K562 (cell line): ENCODE measurements around the gene ARFGAP3. TPM values are rescaled to one million over a fixed set of nuclear protein-coding genes. Genes with fewer than 3 reads are reported as not detected.

ENCODE experiments used
- ATAC-seq: fragments of 200-7000 bp; cut with Tn5 transposase; 3 replicates; pipeline ENCODE4 v1.9.1; 2020; ENCODE audit warnings: moderate library complexity
- BruUV-seq: library from RNA; stranded (reverse); fragments of 400-500 nt; replicated peaks from 2 replicates; lab custom pipeline; 2021; lab: Mats Ljungman, UMichigan
- CTCF ChIA-PET: fragments of 300-600 bp; formaldehyde crosslinking; extraction: SDS; loops from one replicate; lab custom pipeline; 2021; ENCODE audit warnings: low intra/inter-chr PET ratio; lab: Yijun Ruan, JAX
- POLR2A ChIA-PET: fragments of 300-600, 350-650 bp; sonication (Branson Sonifier 250); formaldehyde crosslinking; extraction: SDS; loops from one replicate; lab custom pipeline; 2021; ENCODE audit warnings: antibody characterized with exemption, inconsistent platforms; lab: Yijun Ruan, JAX
- DNase-seq, 4 experiments: peaks; one replicate each; pipeline versions ENCODE4 v3.0.0 to v3.0.0-alpha.2; 2011 to 2018; ENCODE audit warnings: low spot score in 3 of 4, mixed read lengths in 3 of 4; ENCODE audit errors: extremely low read depth in 1 of 4
- FAIRE-seq: peaks from 2 replicates; lab custom pipeline; 2011; peaks lifted over from hg19 to GRCh38; lab: Jason Lieb, UNC
- H2AFZ ChIP-seq: 2 replicates; pipeline ENCODE4 v1.6.0; 2011; ENCODE audit warnings: low read depth, low read length, control low read depth, inconsistent platforms
- H3K27ac ChIP-seq: fragments of 200-600 bp; 3 replicates; pipeline ENCODE4 v1.8.0; 2011; ENCODE audit warnings: low read depth, mild to moderate bottlenecking, control low read depth, inconsistent platforms, low read length, moderate library complexity, mixed read lengths; ENCODE audit errors: extremely low read depth
- H3K27me3 ChIP-seq, 2 experiments: fragments of 300-600 bp in 1 of 2; 2 replicates in 1 of 2; 3 replicates in 1 of 2; pipeline versions ENCODE4 v1.6.0 to v1.8.0; 2011; ENCODE audit warnings: inconsistent platforms in 2 of 2, low read length in 2 of 2, mild to moderate bottlenecking in 1 of 2, mixed read lengths in 1 of 2, moderate library complexity in 1 of 2; ENCODE audit not compliant: control insufficient read depth in 2 of 2, insufficient read depth in 2 of 2
- H3K36me3 ChIP-seq: fragments of 300-600 bp; 3 replicates; pipeline ENCODE4 v1.8.0; 2011; ENCODE audit warnings: mild to moderate bottlenecking, low read length, inconsistent platforms; ENCODE audit not compliant: control insufficient read depth, insufficient read depth
- H3K4me1 ChIP-seq, 2 experiments: fragments of 200-600 bp in 1 of 2; replicated peaks in 1 of 2; 2 replicates in 1 of 2; 3 replicates in 1 of 2; pipeline versions ENCODE4 v1.5.1 to v1.8.0; 2011; ENCODE audit warnings: inconsistent platforms in 2 of 2, low read length in 2 of 2, mild to moderate bottlenecking in 1 of 2, mixed read lengths in 1 of 2, moderate library complexity in 1 of 2; ENCODE audit not compliant: control insufficient read depth in 2 of 2, insufficient read depth in 2 of 2
- H3K4me2 ChIP-seq: 2 replicates; pipeline ENCODE4 v1.6.1; 2011; ENCODE audit warnings: low read length, control low read depth, inconsistent platforms, mixed read lengths; ENCODE audit not compliant: insufficient read depth
- H3K4me3 ChIP-seq: fragments of 200-600 bp; sonication (generic), shearing (Covaris generic); 2 replicates; pipeline ENCODE4 v1.5.1; 2016; ENCODE audit warnings: control low read depth, inconsistent platforms
- H3K79me2 ChIP-seq: fragments of 200-600 bp; 3 replicates; pipeline ENCODE4 v1.8.0; 2011; ENCODE audit warnings: low read length, inconsistent platforms; ENCODE audit not compliant: control insufficient read depth, insufficient read depth
- H3K9ac ChIP-seq, 2 experiments: 2 replicates each; pipeline versions ENCODE4 v1.6.0 to v1.6.1; 2011; ENCODE audit warnings: low read depth in 2 of 2, low read length in 2 of 2, control low read depth in 1 of 2, inconsistent platforms in 1 of 2, mild to moderate bottlenecking in 1 of 2, mixed read lengths in 1 of 2; ENCODE audit not compliant: insufficient read depth in 1 of 2
- H3K9me1 ChIP-seq: one replicate; pipeline ENCODE4 v1.6.0; 2011; ENCODE audit warnings: inconsistent platforms, mild to moderate bottlenecking, low read length, moderate library complexity; ENCODE audit not compliant: control insufficient read depth, insufficient read depth
- H3K9me3 ChIP-seq: replicated peaks from 2 replicates; pipeline ENCODE4 v1.5.1; 2011; ENCODE audit warnings: low read depth, low read length, inconsistent platforms; ENCODE audit not compliant: control insufficient read depth, insufficient read depth
- H4K20me1 ChIP-seq: replicated peaks from 2 replicates; pipeline ENCODE4 v1.6.1; 2011; ENCODE audit warnings: low read length, inconsistent platforms, mixed read lengths; ENCODE audit not compliant: control insufficient read depth, insufficient read depth
- ATF3 ChIP-seq, 2 experiments: fragments of 450-650 bp in 1 of 2; sonication (generic) in 1 of 2; formaldehyde crosslinking in 1 of 2; IDR thresholded peaks in 1 of 2; conservative IDR thresholded peaks in 1 of 2; 2 replicates each; pipeline versions ENCODE4 v1.6.1 to v1.8.1; 2016 to 2023; ENCODE audit warnings: mild to moderate bottlenecking in 2 of 2, moderate library complexity in 2 of 2, inconsistent platforms in 1 of 2, missing genetic modification reagents in 1 of 2
- MAFF ChIP-seq: IDR thresholded peaks from 2 replicates; pipeline ENCODE4 v1.6.1; 2012; ENCODE audit warnings: low read length, improper control_type of control experiment
- MEF2D ChIP-seq: conservative IDR thresholded peaks from 2 replicates; pipeline ENCODE4 v1.6.1; 2016; ENCODE audit warnings: low read depth, missing genetic modification characterization, missing compliant biosample characterization
- SFPQ ChIP-seq: fragments of 200-400 bp; formaldehyde crosslinking; IDR thresholded peaks from 2 replicates; pipeline ENCODE4 v1.6.1; 2017; ENCODE audit warnings: mild to moderate bottlenecking, low read depth, low read length, moderate library complexity
- SMARCE1 ChIP-seq: fragments of 450-650 bp; IDR thresholded peaks from 2 replicates; pipeline ENCODE4 v1.7.1; 2016; ENCODE audit warnings: mild to moderate bottlenecking
- WGBS: fragments of 100-300 bp; shearing (Covaris generic); methylation state at CpG from one replicate; pipeline ENCODE4 v1.1.6; 2016; ENCODE audit warnings: low coverage, mixed read lengths; ENCODE audit not compliant: insufficient coverage; ENCODE audit errors: missing lambda C conversion rate; 5-methylcytosine and 5-hydroxymethylcytosine counted together
- in situ Hi-C: fragments of 300-500 bp; cut with MboI; formaldehyde crosslinking; loops from 4 replicates; pipeline ENCODE4 v1.15.0; 2018; ENCODE audit warnings: inconsistent platforms, mixed read lengths
- intact Hi-C: fragments of 100-400 bp; cut with micrococcal nuclease; formaldehyde crosslinking; loops from 2 replicates; pipeline ENCODE4 v1.14.2; 2022
- polyA plus RNA-seq, 8 experiments: library from polyadenylated mRNA; depleted of rRNA in 4 of 8; stranded (reverse) in 5 of 8; unstranded in 3 of 8; fragments of >200 nt; fragmentation: Nextera tagmentation in 2 of 8; fragmentation: Illumina TruSeq in 1 of 8; extraction: Ambion mirVana in 2 of 8; extraction: Trizol in 1 of 8; gene quantifications; 2 replicates each; pipeline versions ENCODE4 v1.2.1 to v1.2.3, GENCODE V29; 2011 to 2014; ENCODE audit warnings: inconsistent platforms in 1 of 8, missing spikeins in 1 of 8
- total RNA-seq, 7 experiments: library from RNA; depleted of rRNA in 6 of 7; stranded (reverse); fragments of >200 nt in 6 of 7; fragmentation: Illumina TruSeq in 2 of 7; extraction: Trizol in 2 of 7; gene quantifications; 2 replicates each; pipeline versions ENCODE4 v1.2.1 to v1.2.3, GENCODE V29; 2011 to 2021; ENCODE audit warnings: low replicate concordance in 1 of 7

ARFGAP3 gene
- total and polyA plus RNA-seq, 9 of the 15 experiments (the other 6 are each of a cell fraction or from before 2014, with no cell fraction given) = 14.2 to 31.9 (median 22.7) TPM

GRCh38 chr22:42863349-42863961 is 6.4 kb upstream of the ARFGAP3 start:
- ATAC-seq (no peak), FAIRE-seq (no peak), DNase-seq (no peak)
- Histone ChIP-seq H3K9ac (no peak overlapping the region), H3K27ac (no peak overlapping the region), H3K9me1 (peaks cover 3% of the 10 kb centered on the region), H3K4me1 (no peaks in the 10 kb centered on the region), H3K9me3 (no peaks in the 10 kb centered on the region), H4K20me1 (no peaks in the 10 kb centered on the region), H3K27me3 (no peaks in the 10 kb centered on the region), H3K36me3 (no peaks in the 10 kb centered on the region), H2AFZ (no peak overlapping the region), H3K4me2 (no peak overlapping the region), H3K79me2 (no peaks in the 10 kb centered on the region), H3K4me3 (no peak overlapping the region)
- CTCF ChIA-PET = no interaction called here
- 7% methylated on average over 3 of the region's 4 CpGs for WGBS
- in situ Hi-C loops (no loop called here), intact Hi-C loops (no loop called here)
- no TSS peak for BruUV-seq
- POLR2A ChIA-PET = no interaction called here
- TF ChIP-seq ATF3 (IDR thresholded peaks at IDR 0.05) (peak; percentile 45), ATF3 (CRISPR knock-in tag; conservative IDR thresholded peaks at IDR 0.05) (no peak), MEF2D (tag) (no peak), MAFF (no peak), SFPQ (no peak), SMARCE1 (0 out of 2 replicates have a peak, but pooled peaks have one; percentile 32)
